Lung (tissue), 12 donors: ENCODE measurements around the gene ADAMTS2. TPM values are rescaled to one million over a fixed set of nuclear protein-coding genes. Genes with fewer than 3 reads are reported as not detected.

Source experiments
- ATAC-seq: fragments of 200-7000 bp; cut with Tn5 transposase; one replicate; pipeline ENCODE4 v1.9.1; 2020; ENCODE audit warnings: moderate number of reproducible peaks; ENCODE audit not compliant: insufficient read depth, low FRiP score
- DNase-seq, 3 donors: peaks; one replicate each; pipeline ENCODE4 v3.0.0-alpha.2; 2013 to 2017
- H3K27ac ChIP-seq, 2 donors: one replicate each; pipeline ENCODE4 v1.5.1; 2013; ENCODE audit warnings: mild to moderate bottlenecking in 2 of 2, moderate library complexity in 2 of 2, control low read depth in 1 of 2, inconsistent platforms in 1 of 2, low read depth in 1 of 2, low read length in 1 of 2
- H3K27me3 ChIP-seq, 3 donors: one replicate each; pipeline ENCODE4 v1.5.1; 2013; ENCODE audit warnings: low read length in 2 of 3; ENCODE audit not compliant: control insufficient read depth in 3 of 3, insufficient read depth in 3 of 3
- H3K36me3 ChIP-seq, 4 donors: one replicate each; pipeline ENCODE4 v1.5.1; 2013; ENCODE audit warnings: low read length in 4 of 4, mild to moderate bottlenecking in 1 of 4, moderate library complexity in 1 of 4; ENCODE audit not compliant: control insufficient read depth in 4 of 4, insufficient read depth in 4 of 4
- H3K4me1 ChIP-seq, 5 donors: one replicate each; pipeline ENCODE4 v1.5.1; 2013; ENCODE audit warnings: low read length in 5 of 5, mild to moderate bottlenecking in 2 of 5, moderate library complexity in 1 of 5; ENCODE audit not compliant: control insufficient read depth in 5 of 5, insufficient read depth in 5 of 5
- H3K4me3 ChIP-seq: one replicate; pipeline ENCODE4 v1.5.1; 2013; ENCODE audit warnings: mild to moderate bottlenecking, control low read depth, moderate library complexity
- H3K9ac ChIP-seq, 2 donors: one replicate each; pipeline ENCODE4 v1.5.1; 2013; ENCODE audit warnings: low read length in 2 of 2, control low read depth in 1 of 2; ENCODE audit not compliant: insufficient read depth in 1 of 2
- H3K9me3 ChIP-seq, 4 donors: one replicate each; pipeline ENCODE4 v1.5.1; 2013; ENCODE audit warnings: low read length in 3 of 4, mild to moderate bottlenecking in 1 of 4, moderate library complexity in 1 of 4; ENCODE audit not compliant: control insufficient read depth in 4 of 4, insufficient read depth in 3 of 4
- CTCF ChIP-seq: IDR thresholded peaks from 2 replicates; pipeline ENCODE4 v1.5.1; 2012; ENCODE audit warnings: mild to moderate bottlenecking; ENCODE audit errors: control extremely low read depth, extremely low read depth
- WGBS, 2 donors: extraction: QIAGEN DNeasy Blood & Tissue Kit; methylation state at CpG; one replicate each; pipeline ENCODE4 v1.1.7; 2013; 5-methylcytosine and 5-hydroxymethylcytosine counted together
- polyA plus RNA-seq, 2 donors: library from polyadenylated mRNA; stranded (reverse); fragments of 200-250 nt; gene quantifications; one replicate each; pipeline ENCODE4 v1.2.1, GENCODE V29; 2013
- total RNA-seq, 2 donors: library from RNA; depleted of rRNA in 1 of 2; stranded (reverse); fragments of >200 nt in 1 of 2; gene quantifications; one replicate each; pipeline ENCODE4 v1.2.1, GENCODE V29; 2014 to 2021
- donor health status: control.
- donor health status: control.
- donor health status: Bipolar disorder and iron deficiency.
- donor health status: healthy.
- donor health status: DM: yes; HTN: yes; CAD: no.

Gene ADAMTS2
- total and polyA plus RNA-seq, 4 donors: 9.3 to 45.5 (median 28.7) TPM

- Histone ChIP-seq H3K4me1 (peaks cover 0 to 6% (median 0%) of the 10 kb centered on the region in 5 donors), H3K27ac (no peak overlapping the region), H3K9me3 (peaks cover 0 to 6% (median 0%) of the 10 kb centered on the region in 4 donors), H3K4me3 (no peak overlapping the region), H3K9ac (no peak overlapping the region), H3K36me3 (no peaks in the 10 kb centered on the region), H3K27me3 (no peaks in the 10 kb centered on the region)
- no peak for ATAC-seq
- WGBS, 2 donors: 88 to 91% methylated on average over 5 of the region's 5 CpGs
- no peak for TF ChIP-seq CTCF
- no peak for DNase-seq
Measured at GRCh38 chr5:179378116-179378440, 32.8 kb upstream of the ADAMTS2 start.

- no peak for DNase-seq
- TF ChIP-seq CTCF: no peak
- Histone ChIP-seq H3K36me3 (no peaks in the 10 kb centered on the region), H3K27me3 (no peaks in the 10 kb centered on the region), H3K9me3 (peaks cover 0 to 6% (median 0%) of the 10 kb centered on the region in 4 donors), H3K27ac (no peak overlapping the region), H3K4me1 (peaks cover 0 to 6% (median 0%) of the 10 kb centered on the region in 5 donors), H3K9ac (no peak overlapping the region), H3K4me3 (no peak overlapping the region)
- no peak for ATAC-seq
- 74 to 88% methylated on average over 17 of the region's 17 CpGs for WGBS, 2 donors
Measured at GRCh38 chr5:179377421-179378115, 32.3 kb upstream of the ADAMTS2 start.

- no peaks in the 10 kb centered on the region for H3K27me3 ChIP-seq
- no peak overlapping the region for H3K27ac ChIP-seq
- no peak overlapping the region for H3K4me3 ChIP-seq
- DNase-seq (no peak), ATAC-seq (no peak)
- H3K36me3 ChIP-seq: no peaks in the 10 kb centered on the region
- H3K4me1 ChIP-seq: peaks cover 0 to 6% (median 0%) of the 10 kb centered on the region in 5 donors
- WGBS, 2 donors: 89 to 90% methylated on average over 19 of the region's 19 CpGs
- no peak overlapping the region for H3K9ac ChIP-seq
- H3K9me3 ChIP-seq: peaks cover 0 to 6% (median 0%) of the 10 kb centered on the region in 4 donors
- TF ChIP-seq CTCF: no peak
Measured at GRCh38 chr5:179376701-179377420, 31.6 kb upstream of the ADAMTS2 start.
